Colonic mucosa (tissue), 4 donors: ENCODE data around the gene BLVRB. TPM values are rescaled to one million over a fixed set of nuclear protein-coding genes. Genes with fewer than 3 reads are reported as not detected.

ENCODE experiments used
- DNase-seq: peaks from one replicate; pipeline ENCODE4 v3.0.0-alpha.2; 2020
- H3K27ac ChIP-seq: fragments of 200-600 bp; one replicate; pipeline ENCODE4 v1.8.0; 2021
- H3K27me3 ChIP-seq: fragments of 200-600 bp; one replicate; pipeline ENCODE4 v1.8.0; 2021
- H3K36me3 ChIP-seq: fragments of 200-600 bp; one replicate; pipeline ENCODE4 v1.8.0; 2021
- H3K4me1 ChIP-seq: fragments of 200-600 bp; one replicate; pipeline ENCODE4 v1.8.0; 2021; ENCODE audit warnings: mild to moderate bottlenecking
- H3K4me3 ChIP-seq: fragments of 200-600 bp; one replicate; pipeline ENCODE4 v1.8.0; 2021
- H3K9ac ChIP-seq, 2 donors: one replicate each; pipeline ENCODE4 v1.7.0; 2013; ENCODE audit warnings: control low read depth in 2 of 2, low read depth in 2 of 2, low read length in 2 of 2
- H3K9me3 ChIP-seq: fragments of 200-600 bp; one replicate; pipeline ENCODE4 v1.8.0; 2021
- CTCF ChIP-seq: fragments of 200-600 bp; IDR thresholded peaks from one replicate; pipeline ENCODE4 v1.8.0; 2022; ENCODE audit warnings: antibody characterized with exemption, mild to moderate bottlenecking
- intact Hi-C: fragments of 100-400 bp; cut with DNase I; formaldehyde crosslinking; loops from one replicate; pipeline ENCODE4 v1.14.1; 2022
- total RNA-seq, 2 donors: library from RNA; stranded (reverse); fragmentation: NEBNext Ultra II Directional in 1 of 2; extraction: Animal tissue kit (Norgen Biotek cat#: 25700) in 1 of 2; gene quantifications; one replicate each; pipeline ENCODE4 v1.2.1, GENCODE V29; 2021
- donor health status: healthy.
- donor health status: DM: no; HTN: no; CAD: no.
- donor health status: DM: no; HTN: no; CAD: no.

The BLVRB gene
- total RNA-seq, 2 donors from 2014 or later = 76.5 to 94.9 TPM

- H3K36me3 ChIP-seq = peaks cover 3% of the 10 kb centered on the region
- no peaks in the 10 kb centered on the region for H3K27me3 ChIP-seq
- peak overlapping the region; percentile 94 for H3K27ac ChIP-seq
- H3K9ac ChIP-seq = peak overlapping the region in 1 of 2 donors; percentile 52
- no peaks in the 10 kb centered on the region for H3K9me3 ChIP-seq
- H3K4me3 ChIP-seq = no peak overlapping the region
- no peak for TF ChIP-seq CTCF
- intact Hi-C loops = no loop called here
- peak; percentile 88 for DNase-seq
- H3K4me1 ChIP-seq = peaks cover 8% of the 10 kb centered on the region
These were observed 19.7 kb downstream of the BLVRB start for GRCh38 chr19:40445780-40446262.

GRCh38 chr19:40444825-40445312, 20.7 kb downstream of the BLVRB start:
- peaks cover 8% of the 10 kb centered on the region for H3K4me1 ChIP-seq
- no peaks in the 10 kb centered on the region for H3K27me3 ChIP-seq
- peaks cover 4% of the 10 kb centered on the region for H3K36me3 ChIP-seq
- DNase-seq = no peak
- H3K4me3 ChIP-seq = peak overlapping the region; percentile 66
- peak overlapping the region; percentile 94 for H3K27ac ChIP-seq
- intact Hi-C loops = no loop called here
- H3K9ac ChIP-seq = peak overlapping the region; percentile 72 to 100
- TF ChIP-seq CTCF = no peak
- no peaks in the 10 kb centered on the region for H3K9me3 ChIP-seq

- Histone ChIP-seq H3K4me1 (peaks cover 8% of the 10 kb centered on the region), H3K27ac (peak within 1 kb of the TSS; percentile 94), H3K36me3 (peaks cover 4% of the 10 kb centered on the region), H3K4me3 (peak within 1 kb of the TSS; percentile 66), H3K9me3 (no peaks in the 10 kb centered on the region), H3K9ac (peak within 1 kb of the TSS; percentile 83 to 100), H3K27me3 (no peaks in the 10 kb centered on the region)
- peak; percentile 98 for DNase-seq
- intact Hi-C loops = no loop called here
- TF ChIP-seq CTCF = no peak
These were observed 21.3 kb downstream of the BLVRB start, which contains the start of gene SERTAD3 for GRCh38 chr19:40444000-40444824. Gene SERTAD3, minus strand, starts transcription at chr19:40444335. Its CDS starts 2,255 bp downstream, at chr19:40442080.

- peak overlapping the region; percentile 94 for H3K27ac ChIP-seq
- intact Hi-C loops = no loop called here
- H3K4me3 ChIP-seq = peak overlapping the region; percentile 66
- H3K9me3 ChIP-seq = no peaks in the 10 kb centered on the region
- no peak for TF ChIP-seq CTCF
- H3K36me3 ChIP-seq = peaks cover 4% of the 10 kb centered on the region
- H3K9ac ChIP-seq = peak overlapping the region; percentile 83 to 100
- no peaks in the 10 kb centered on the region for H3K27me3 ChIP-seq
- peak; percentile 99 for DNase-seq
- H3K4me1 ChIP-seq = peaks cover 8% of the 10 kb centered on the region
These were observed 22.2 kb downstream of the BLVRB start for GRCh38 chr19:40443131-40443999.
